Measurements from ENCODE around the gene ZMYM4. TPM values are rescaled to one million over a fixed set of nuclear protein-coding genes. Genes with fewer than 3 reads are reported as not detected.

Gene ZMYM4
- polyA plus RNA-seq, 1 donor from 2014 or later, result 36.1 TPM

- Histone ChIP-seq H3K9ac (ENCODE audit: low read length) (no peak overlapping the region), H3K4me3 (ENCODE audit: low read length) (no peak overlapping the region), H3K27ac (ENCODE audit: low read length) (no peak overlapping the region), H4K20me1 (ENCODE audit: insufficient read depth) (no peaks in the 10 kb centered on the region), H3F3A (ENCODE audit: insufficient read depth, low read length, poor library complexity, severe bottlenecking) (no peaks in the 10 kb centered on the region), H3K36me3 (ENCODE audit: insufficient read depth, low read length) (no peaks in the 10 kb centered on the region), H3K79me2 (replicated peaks; ENCODE audit: insufficient read depth, low read length) (no peaks in the 10 kb centered on the region), H3K4me2 (ENCODE audit: low read length) (no peak overlapping the region), H3K9me3 (ENCODE audit: low read length) (no peaks in the 10 kb centered on the region), H3K9me2 (ENCODE audit: insufficient read depth, low read length) (no peaks in the 10 kb centered on the region), H2AFZ (ENCODE audit: low read depth, low read length) (no peak overlapping the region), H3K27me3 (ENCODE audit: insufficient read depth, low read depth, low read length) (no peaks in the 10 kb centered on the region)
- TF ChIP-seq TAF1 (IDR thresholded peaks at IDR 0.05; ENCODE audit: low read depth) (no peak), REST (IDR thresholded peaks at IDR 0.05; ENCODE audit: borderline replicate concordance) (no peak), POLR2AphosphoS5 (IDR thresholded peaks at IDR 0.05) (no peak), EZH2 (IDR thresholded peaks at IDR 0.05; ENCODE audit: borderline replicate concordance, insufficient read depth, low read length, poor library complexity, severe bottlenecking) (no peak), SMC3 (conservative IDR thresholded peaks at IDR 0.05; ENCODE audit: poor library complexity) (no peak), RAD21 (conservative IDR thresholded peaks at IDR 0.05) (no peak), MXI1 (conservative IDR thresholded peaks at IDR 0.05; ENCODE audit: poor library complexity, severe bottlenecking) (no peak), EP300 (conservative IDR thresholded peaks at IDR 0.05; ENCODE audit: poor library complexity, severe bottlenecking) (no peak), CTCF (IDR thresholded peaks at IDR 0.05; ENCODE audit: poor library complexity, severe bottlenecking) (no peak)
Measured at GRCh38 chr1:35437200-35437599, 168.7 kb downstream of the ZMYM4 start.

GRCh38 chr1:35439626-35440025, 171.1 kb downstream of the ZMYM4 start:
- Histone ChIP-seq H3K4me2 (ENCODE audit: low read length) (no peak overlapping the region), H3K4me3 (ENCODE audit: low read length) (no peak overlapping the region), H3K9ac (ENCODE audit: low read length) (no peak overlapping the region), H3K36me3 (ENCODE audit: insufficient read depth, low read length) (no peaks in the 10 kb centered on the region), H3K9me3 (ENCODE audit: low read length) (no peaks in the 10 kb centered on the region), H4K20me1 (ENCODE audit: insufficient read depth) (no peaks in the 10 kb centered on the region), H3K79me2 (replicated peaks; ENCODE audit: insufficient read depth, low read length) (no peaks in the 10 kb centered on the region), H3F3A (ENCODE audit: insufficient read depth, low read length, poor library complexity, severe bottlenecking) (no peaks in the 10 kb centered on the region), H3K27me3 (ENCODE audit: insufficient read depth, low read depth, low read length) (no peaks in the 10 kb centered on the region), H3K27ac (ENCODE audit: low read length) (no peak overlapping the region), H3K9me2 (ENCODE audit: insufficient read depth, low read length) (no peaks in the 10 kb centered on the region), H2AFZ (ENCODE audit: low read depth, low read length) (no peak overlapping the region)
- no peak for TF ChIP-seq SMC3 (conservative IDR thresholded peaks at IDR 0.05; ENCODE audit: poor library complexity)
- no peak for TF ChIP-seq RAD21 (conservative IDR thresholded peaks at IDR 0.05)
- no peak for TF ChIP-seq TAF1 (IDR thresholded peaks at IDR 0.05; ENCODE audit: low read depth)
- no peak for TF ChIP-seq EP300 (conservative IDR thresholded peaks at IDR 0.05; ENCODE audit: poor library complexity, severe bottlenecking)
- no peak for TF ChIP-seq POLR2AphosphoS5 (IDR thresholded peaks at IDR 0.05)
- no peak for TF ChIP-seq REST (IDR thresholded peaks at IDR 0.05; ENCODE audit: borderline replicate concordance)

Data from neural cell (in vitro differentiated cells).